Measurements from ENCODE around the gene FRZB.
"Not testable (repeated sequence)": the region's sequence is repeated elsewhere in the genome, so short reads cannot be mapped to it uniquely, and the experiment has no call there.

The FRZB gene

DNA sequence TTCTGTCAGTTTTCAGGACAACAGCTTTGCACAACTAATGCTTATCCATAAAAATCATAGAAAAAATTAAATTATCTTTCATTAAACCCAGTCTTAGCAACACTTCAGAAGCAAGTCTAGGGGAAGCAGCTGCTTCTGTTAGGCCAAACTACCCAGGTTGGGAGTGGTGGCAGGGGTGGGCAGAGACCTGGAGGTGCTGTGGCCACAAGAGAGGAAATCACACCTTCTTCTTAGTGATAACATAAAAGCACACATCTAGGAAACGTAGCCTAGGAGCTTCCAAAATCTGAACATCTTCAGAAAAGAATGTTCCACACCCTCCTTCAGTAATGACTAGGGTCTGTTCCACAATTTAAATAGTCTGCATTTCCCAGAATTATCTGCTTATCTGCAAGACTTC, 32.3 kb upstream of the FRZB start:
- TF ChIP-seq, protein P1, sequence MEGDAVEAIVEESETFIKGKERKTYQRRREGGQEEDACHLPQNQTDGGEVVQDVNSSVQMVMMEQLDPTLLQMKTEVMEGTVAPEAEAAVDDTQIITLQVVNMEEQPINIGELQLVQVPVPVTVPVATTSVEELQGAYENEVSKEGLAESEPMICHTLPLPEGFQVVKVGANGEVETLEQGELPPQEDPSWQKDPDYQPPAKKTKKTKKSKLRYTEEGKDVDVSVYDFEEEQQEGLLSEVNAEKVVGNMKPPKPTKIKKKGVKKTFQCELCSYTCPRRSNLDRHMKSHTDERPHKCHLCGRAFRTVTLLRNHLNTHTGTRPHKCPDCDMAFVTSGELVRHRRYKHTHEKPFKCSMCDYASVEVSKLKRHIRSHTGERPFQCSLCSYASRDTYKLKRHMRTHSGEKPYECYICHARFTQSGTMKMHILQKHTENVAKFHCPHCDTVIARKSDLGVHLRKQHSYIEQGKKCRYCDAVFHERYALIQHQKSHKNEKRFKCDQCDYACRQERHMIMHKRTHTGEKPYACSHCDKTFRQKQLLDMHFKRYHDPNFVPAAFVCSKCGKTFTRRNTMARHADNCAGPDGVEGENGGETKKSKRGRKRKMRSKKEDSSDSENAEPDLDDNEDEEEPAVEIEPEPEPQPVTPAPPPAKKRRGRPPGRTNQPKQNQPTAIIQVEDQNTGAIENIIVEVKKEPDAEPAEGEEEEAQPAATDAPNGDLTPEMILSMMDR (IDR thresholded peaks at IDR 0.05; ENCODE audit: low read depth, low read length, missing control alignments): no peak
- H3K4me3 ChIP-seq (ENCODE audit: low read depth, low read length): no peak overlapping the region
- in situ Hi-C loops (cut with HindIII; ENCODE audit: low sequenced_read_pairs): no loop called here
- DNase-seq (ENCODE audit: low read depth): no peak

GRCh38 chr2:182897137-182897536, 30.7 kb upstream of the FRZB start:
- H3K4me3 ChIP-seq (ENCODE audit: low read depth, low read length): no peak overlapping the region
- TF ChIP-seq, protein P1 (IDR thresholded peaks at IDR 0.05; ENCODE audit: low read depth, low read length, missing control alignments): no peak
- no peak for DNase-seq (ENCODE audit: low read depth)
- in situ Hi-C loops (cut with HindIII; ENCODE audit: low sequenced_read_pairs): no loop called here

DNA sequence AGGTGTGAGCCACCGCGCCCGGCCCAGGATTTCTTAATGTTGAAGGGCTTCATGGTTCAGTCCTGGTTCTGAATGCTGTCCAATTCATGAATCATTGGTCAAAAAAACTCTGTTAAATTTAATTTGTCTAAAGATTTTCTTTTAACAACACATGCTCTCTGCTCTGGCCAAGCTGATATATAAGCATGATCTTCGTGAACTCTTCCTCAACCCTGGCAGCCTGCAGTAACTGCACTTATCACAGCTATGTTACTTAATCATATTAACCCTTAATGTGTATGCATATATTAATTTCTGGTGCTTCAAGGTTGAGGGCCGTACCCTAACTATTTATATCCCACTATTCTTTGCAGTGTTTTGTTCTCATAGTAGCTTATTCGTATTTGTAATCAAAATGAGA, 29.4 kb upstream of the FRZB start:
- no peak for DNase-seq (ENCODE audit: low read depth)
- TF ChIP-seq, protein P1 (IDR thresholded peaks at IDR 0.05; ENCODE audit: low read depth, low read length, missing control alignments): no peak
- H3K4me3 ChIP-seq (ENCODE audit: low read depth, low read length): no peak overlapping the region
- in situ Hi-C loops (cut with HindIII; ENCODE audit: low sequenced_read_pairs): no loop called here

DNA sequence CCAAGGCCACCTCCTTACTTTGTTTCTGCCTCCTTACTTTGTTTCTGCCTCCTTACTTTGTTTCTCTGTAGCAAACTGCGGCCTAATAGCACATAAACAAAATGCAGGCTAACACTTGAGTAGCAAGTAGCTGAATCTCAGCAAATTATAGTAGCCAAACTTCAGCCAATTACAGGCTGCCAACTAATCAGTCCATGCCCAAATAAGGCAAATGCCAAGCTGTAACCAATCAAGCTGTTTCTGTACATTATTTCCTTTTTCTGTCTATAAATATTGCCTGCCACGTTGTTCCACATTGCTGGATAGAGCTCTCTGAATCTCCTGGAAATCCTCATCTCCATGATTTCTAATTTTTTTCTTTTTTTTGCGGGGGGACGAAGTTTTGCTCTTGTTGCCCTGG, 28.7 kb upstream of the FRZB start:
- in situ Hi-C loops (cut with HindIII; ENCODE audit: low sequenced_read_pairs): no loop called here
- TF ChIP-seq, protein P1 (IDR thresholded peaks at IDR 0.05; ENCODE audit: low read depth, low read length, missing control alignments): no peak
- H3K4me3 ChIP-seq (ENCODE audit: low read depth, low read length): no peak overlapping the region
- no peak for DNase-seq (ENCODE audit: low read depth)

DNA sequence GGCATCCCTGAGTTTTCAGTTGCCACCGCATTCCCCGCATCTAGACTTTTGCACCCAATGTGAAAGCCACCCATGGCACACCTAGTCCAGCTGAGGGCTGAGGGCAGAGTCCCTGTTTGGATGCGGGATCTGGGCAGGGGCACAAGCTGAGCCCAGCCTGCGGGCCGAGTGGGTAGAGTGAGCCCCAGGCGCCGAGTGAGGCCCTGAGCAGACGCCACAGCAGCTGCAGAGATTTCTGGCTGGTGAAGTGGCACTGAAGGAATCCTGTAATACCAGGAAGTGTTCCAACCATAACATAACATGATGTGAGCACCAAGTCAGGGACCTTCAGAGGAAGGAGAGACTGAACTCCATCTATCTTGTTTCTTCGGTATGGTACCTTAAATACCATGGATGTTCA, 27.7 kb upstream of the FRZB start:
- in situ Hi-C loops (cut with HindIII; ENCODE audit: low sequenced_read_pairs): no loop called here
- H3K4me3 ChIP-seq (ENCODE audit: low read depth, low read length): no peak overlapping the region
- TF ChIP-seq, protein P1 (IDR thresholded peaks at IDR 0.05; ENCODE audit: low read depth, low read length, missing control alignments): no peak
- no peak for DNase-seq (ENCODE audit: low read depth)

- DNase-seq (ENCODE audit: low read depth): no peak
- in situ Hi-C loops (cut with HindIII; ENCODE audit: low sequenced_read_pairs): no loop called here
- no peak overlapping the region for H3K4me3 ChIP-seq (ENCODE audit: low read depth, low read length)
- TF ChIP-seq, protein P1 (IDR thresholded peaks at IDR 0.05; ENCODE audit: low read depth, low read length, missing control alignments): no peak
Observed at GRCh38 chr2:182893666-182894065, 27.2 kb upstream of the FRZB start.

DNA sequence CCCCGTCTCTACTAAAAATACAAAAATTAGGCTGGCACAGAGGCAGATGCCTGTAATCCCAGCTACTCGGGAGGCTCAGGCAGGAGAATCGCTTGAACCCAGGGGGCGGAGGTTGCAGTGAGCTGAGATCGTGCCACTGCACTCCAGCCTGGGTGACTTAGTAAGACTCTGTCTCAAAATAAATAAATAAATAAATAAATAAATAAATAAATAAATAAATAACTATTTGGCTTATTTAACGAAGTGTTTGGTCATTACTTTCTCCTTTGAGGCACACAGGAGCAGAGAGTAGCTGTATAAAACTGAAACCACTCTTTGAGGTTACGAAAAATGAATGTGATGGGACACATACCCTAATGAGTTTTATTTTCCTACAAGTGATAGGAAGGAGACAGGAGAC, 26.6 kb upstream of the FRZB start:
- in situ Hi-C loops (cut with HindIII; ENCODE audit: low sequenced_read_pairs); H3K4me3 ChIP-seq (ENCODE audit: low read depth, low read length); DNase-seq (ENCODE audit: low read depth): not testable (repeated sequence)
